Cardiac muscle cell (in vitro differentiated cells and primary cell): ENCODE measurements around the gene UNC5A. TPM values are rescaled to one million over a fixed set of nuclear protein-coding genes. Genes with fewer than 3 reads are reported as not detected.

ENCODE experiments used
- DNase-seq, 2 donors: peaks; one replicate each; pipeline versions ENCODE4 v3.0.0 to v3.0.0-alpha.2; 2010 to 2017; ENCODE audit warnings: low read depth in 1 of 2, low spot score in 1 of 2
- H3K27ac ChIP-seq: fragments of 200-600 bp; sonication (generic); 2 replicates; pipeline ENCODE4 v1.5.1; 2016
- H3K27me3 ChIP-seq: fragments of 200-600 bp; sonication (generic); 2 replicates; pipeline ENCODE4 v1.6.0; 2016; ENCODE audit warnings: control low read depth
- H3K36me3 ChIP-seq: fragments of 200-600 bp; sonication (generic); 2 replicates; pipeline ENCODE4 v1.5.1; 2016; ENCODE audit warnings: control low read depth
- H3K4me1 ChIP-seq: fragments of 200-600 bp; sonication (generic); 2 replicates; pipeline ENCODE4 v1.8.1; 2017; ENCODE audit warnings: low read depth, mild to moderate bottlenecking, mixed run types
- H3K4me3 ChIP-seq: fragments of 200-600 bp; sonication (generic); 2 replicates; pipeline ENCODE4 v1.5.1; 2016; ENCODE audit warnings: mild to moderate bottlenecking
- H3K9me3 ChIP-seq: fragments of 200-600 bp; sonication (generic); 2 replicates; pipeline ENCODE4 v1.5.1; 2017; ENCODE audit warnings: low read depth, mild to moderate bottlenecking, control low read depth
- CTCF ChIP-seq: IDR thresholded peaks from 2 replicates; pipeline ENCODE4 v1.5.1; 2012; ENCODE audit warnings: low read depth, mild to moderate bottlenecking, low read length
- polyA plus RNA-seq: library from polyadenylated mRNA; unstranded; fragments of >200 nt; fragmentation: Nextera tagmentation; extraction: Ambion mirVana; gene quantifications from 2 replicates; pipeline ENCODE4 v1.2.1, GENCODE V29; 2016
- total RNA-seq: library from RNA; depleted of rRNA; stranded (reverse); fragments of >200 nt; gene quantifications from 2 replicates; pipeline ENCODE4 v1.2.3, GENCODE V29; 2016

The UNC5A gene
- total and polyA plus RNA-seq, 2 experiments from 2014 or later = 0.26 to 0.86 TPM

- DNase-seq = no peak
- H3K36me3 ChIP-seq = peaks cover 29% of the 10 kb centered on the region
- no peaks in the 10 kb centered on the region for H3K9me3 ChIP-seq
- TF ChIP-seq CTCF = no peak
- no peaks in the 10 kb centered on the region for H3K27me3 ChIP-seq
- no peak overlapping the region for H3K4me3 ChIP-seq
- no peak overlapping the region for H3K27ac ChIP-seq
- no peaks in the 10 kb centered on the region for H3K4me1 ChIP-seq
Measured at GRCh38 chr5:176900780-176901204, 90.4 kb downstream of the UNC5A start.

GRCh38 chr5:176901260-176902101 lies 91.1 kb downstream of the UNC5A start:
- Histone ChIP-seq H3K9me3 (no peaks in the 10 kb centered on the region), H3K36me3 (peaks cover 36% of the 10 kb centered on the region), H3K4me1 (no peaks in the 10 kb centered on the region), H3K27me3 (no peaks in the 10 kb centered on the region), H3K27ac (no peak overlapping the region), H3K4me3 (no peak overlapping the region)
- no peak for DNase-seq
- TF ChIP-seq CTCF = no peak

GRCh38 chr5:176902102-176902814 lies 91.9 kb downstream of the UNC5A start:
- DNase-seq = no peak
- no peak for TF ChIP-seq CTCF
- Histone ChIP-seq H3K36me3 (peaks cover 42% of the 10 kb centered on the region), H3K4me3 (no peak overlapping the region), H3K4me1 (no peaks in the 10 kb centered on the region), H3K9me3 (no peaks in the 10 kb centered on the region), H3K27me3 (no peaks in the 10 kb centered on the region), H3K27ac (no peak overlapping the region)

- Histone ChIP-seq H3K36me3 (peaks cover 50% of the 10 kb centered on the region), H3K4me1 (no peaks in the 10 kb centered on the region), H3K27ac (no peak overlapping the region), H3K9me3 (no peaks in the 10 kb centered on the region), H3K27me3 (no peaks in the 10 kb centered on the region), H3K4me3 (no peak overlapping the region)
- DNase-seq = no peak
- TF ChIP-seq CTCF = no peak
Measured at GRCh38 chr5:176902911-176903664, 92.7 kb downstream of the UNC5A start.

GRCh38 chr5:176904276-176904675 lies 93.9 kb downstream of the UNC5A start:
- H3K36me3 ChIP-seq = peaks cover 54% of the 10 kb centered on the region
- no peaks in the 10 kb centered on the region for H3K27me3 ChIP-seq
- H3K9me3 ChIP-seq = no peaks in the 10 kb centered on the region
- TF ChIP-seq CTCF = no peak
- no peaks in the 10 kb centered on the region for H3K4me1 ChIP-seq
- H3K4me3 ChIP-seq = no peak overlapping the region
- no peak overlapping the region for H3K27ac ChIP-seq
- DNase-seq = no peak
